ENCODE measurements around the gene KRTAP12-4. TPM values are rescaled to one million over a fixed set of nuclear protein-coding genes. Genes with fewer than 3 reads are reported as not detected.
"Not testable (repeated sequence)": the region's sequence is repeated elsewhere in the genome, so short reads cannot be mapped to it uniquely, and the experiment has no call there.

The KRTAP12-4 gene
- total RNA-seq, 2 experiments from 2014 or later = not detected

DNA sequence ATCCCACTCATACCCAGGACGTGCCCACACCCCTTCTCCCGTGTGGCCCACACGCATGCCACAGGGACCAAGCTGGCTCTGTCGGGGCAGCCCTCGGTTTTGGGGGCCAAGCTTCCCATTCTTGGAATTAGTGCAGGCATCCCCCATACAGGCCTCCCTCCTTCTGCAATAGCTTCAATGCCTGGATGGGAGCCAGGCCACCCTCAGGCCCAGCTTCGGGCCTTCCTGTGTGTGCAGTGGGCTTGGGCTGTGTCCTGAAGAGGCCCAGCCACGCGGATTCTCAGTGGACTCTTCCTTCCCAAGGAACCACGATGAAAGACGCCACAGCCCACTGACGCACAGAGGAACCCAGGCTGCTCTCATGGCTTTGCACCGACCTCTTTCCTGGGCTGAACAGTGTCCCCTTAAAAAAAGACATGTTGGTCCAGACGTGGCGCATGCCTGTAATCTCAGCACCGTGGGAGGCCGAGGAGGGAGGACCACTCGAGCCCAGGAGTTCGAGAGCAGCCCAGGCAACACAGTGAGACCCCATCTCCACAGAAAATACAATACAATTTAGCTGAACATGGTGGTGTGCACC is 4.8 kb downstream of the KRTAP12-4 start:
- POLR2A ChIA-PET = no interaction called here
- H3K9me3 Mint-ChIP-seq (ENCODE audit: insufficient read depth) = peaks cover 19% of the 10 kb centered on the region
- ATAC-seq = no peak
- peak; percentile 14 for DNase-seq
- H3K27me3 Mint-ChIP-seq (ENCODE audit: low read depth) = no peaks in the 10 kb centered on the region
- H3K4me1 Mint-ChIP-seq (ENCODE audit: low read depth) = peaks cover 16% of the 10 kb centered on the region
- peaks cover 19% of the 10 kb centered on the region for H3K36me3 Mint-ChIP-seq (ENCODE audit: low read depth)
- no peak overlapping the region for H3K4me3 Mint-ChIP-seq
- H3K27ac Mint-ChIP-seq = no peak overlapping the region
- CTCF ChIA-PET = no interaction called here

DNA sequence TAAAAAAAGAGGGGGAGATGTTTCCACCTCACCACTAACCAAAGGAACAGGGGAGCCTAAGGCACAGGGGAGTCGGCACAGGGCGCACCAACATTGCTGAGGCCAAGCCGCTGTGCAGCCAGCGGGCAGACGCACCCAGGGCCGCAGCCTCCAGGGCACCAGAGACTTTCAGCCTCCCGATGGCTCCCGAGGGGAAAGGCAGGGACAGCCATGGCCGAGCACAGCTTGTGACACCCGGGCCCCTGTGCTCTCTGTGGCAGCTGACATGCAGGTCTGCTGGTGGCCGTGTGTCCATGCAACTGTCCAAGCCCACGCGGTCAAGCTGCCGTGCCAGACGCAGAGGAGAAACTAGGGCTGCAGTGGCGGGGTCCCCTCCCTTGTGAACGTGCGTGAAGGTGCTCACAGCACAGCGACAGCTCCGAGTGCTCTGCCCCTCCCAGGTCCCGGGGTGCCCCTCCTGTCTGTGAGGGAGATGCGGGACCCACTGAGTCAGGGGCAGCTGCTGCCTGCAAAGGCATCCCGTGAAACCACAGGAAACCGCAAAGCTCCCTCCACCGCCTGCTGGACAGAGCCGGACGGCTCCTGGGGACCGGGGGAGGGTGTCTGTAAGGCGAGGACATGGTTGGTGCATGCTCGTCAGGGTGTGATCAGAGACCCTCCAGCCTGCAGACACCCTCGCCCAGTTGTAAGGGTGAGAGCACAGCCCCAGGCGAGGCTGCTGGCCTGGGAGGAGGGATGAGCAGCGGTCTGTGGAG is 5.7 kb downstream of the KRTAP12-4 start:
- Mint-ChIP-seq H3K27ac (no peak overlapping the region), H3K9me3 (ENCODE audit: insufficient read depth) (peaks cover 22% of the 10 kb centered on the region), H3K36me3 (ENCODE audit: low read depth) (peaks cover 16% of the 10 kb centered on the region), H3K4me1 (ENCODE audit: low read depth) (peaks cover 8% of the 10 kb centered on the region), H3K27me3 (ENCODE audit: low read depth) (no peaks in the 10 kb centered on the region), H3K4me3 (no peak overlapping the region)
- CTCF ChIA-PET = no interaction called here
- POLR2A ChIA-PET = no interaction called here
- peak; percentile 16 for DNase-seq
- no peak for ATAC-seq

GRCh38 chr21:44647222-44647552 is 7.3 kb downstream of the KRTAP12-4 start:
- ChIA-PET POLR2A (no interaction called here), CTCF (interaction anchor here (1.1 kb wide), 1 partner anchor 11 kb away, joined by 3 read pairs; no protein-coding TSS in a partner anchor)
- Mint-ChIP-seq H3K27me3 (ENCODE audit: low read depth) (no peaks in the 10 kb centered on the region), H3K27ac (peak overlapping the region; percentile 60), H3K4me3 (no peak overlapping the region), H3K9me3 (ENCODE audit: insufficient read depth) (peaks cover 26% of the 10 kb centered on the region), H3K36me3 (ENCODE audit: low read depth) (peaks cover 10% of the 10 kb centered on the region), H3K4me1 (ENCODE audit: low read depth) (peaks cover 4% of the 10 kb centered on the region)
- ATAC-seq (no peak), DNase-seq (peak; percentile 16)

DNA sequence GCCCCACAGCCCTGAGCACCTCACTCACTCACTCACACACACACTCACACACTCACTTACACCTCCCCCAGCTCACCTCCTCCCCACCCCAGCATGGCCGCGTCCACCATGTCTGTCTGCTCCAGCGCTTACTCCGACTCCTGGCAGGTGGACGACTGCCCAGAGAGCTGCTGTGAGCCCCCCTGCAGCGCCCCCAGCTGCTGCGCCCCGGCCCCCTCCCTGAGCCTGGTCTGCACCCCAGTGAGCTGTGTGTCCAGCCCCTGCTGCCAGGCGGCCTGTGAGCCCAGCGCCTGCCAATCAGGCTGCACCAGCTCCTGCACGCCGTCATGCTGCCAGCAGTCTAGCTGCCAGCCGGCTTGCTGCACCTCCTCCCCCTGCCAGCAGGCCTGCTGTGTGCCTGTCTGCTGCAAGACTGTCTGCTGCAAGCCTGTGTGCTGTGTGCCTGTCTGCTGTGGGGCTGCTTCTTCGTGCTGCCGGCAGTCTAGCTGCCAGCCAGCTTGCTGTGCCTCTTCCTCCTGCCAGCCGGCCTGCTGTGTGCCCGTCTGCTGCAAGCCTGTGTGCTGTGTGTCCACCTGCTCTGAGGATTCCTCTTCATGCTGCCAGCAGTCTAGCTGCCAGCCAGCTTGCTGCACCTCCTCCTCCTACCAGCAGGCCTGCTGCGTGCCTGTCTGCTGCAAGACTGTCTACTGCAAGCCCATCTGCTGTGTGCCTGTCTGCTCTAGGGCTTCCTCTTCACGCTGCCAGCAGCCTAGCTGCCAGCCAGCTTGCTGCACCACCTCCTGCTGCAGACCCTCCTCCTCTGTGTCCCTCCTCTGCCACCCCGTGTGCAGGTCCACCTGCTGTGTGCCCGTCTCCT is 7.9 kb downstream of the KRTAP12-4 start, which contains the start of gene KRTAP10-11:
KRTAP10-11 (plus strand) TSS at position 49 of the 856 bp plus-strand sequence; CDS start at position 94, 45 bp downstream.
- ATAC-seq; H3K27me3 Mint-ChIP-seq (ENCODE audit: low read depth); H3K4me1 Mint-ChIP-seq (ENCODE audit: low read depth); DNase-seq; H3K4me3 Mint-ChIP-seq: not testable (repeated sequence)
- peaks cover 32% of the 10 kb centered on the region for H3K9me3 Mint-ChIP-seq (ENCODE audit: insufficient read depth)
- ChIA-PET POLR2A (interaction anchor here (1.2 kb wide), 1 partner anchor 9 kb away, joined by 3 read pairs; no protein-coding TSS in a partner anchor), CTCF (interaction anchor here (1.1 kb wide), 1 partner anchor 12 kb away, joined by 3 read pairs; no protein-coding TSS in a partner anchor)
- peaks cover 10% of the 10 kb centered on the region for H3K36me3 Mint-ChIP-seq (ENCODE audit: low read depth)
- H3K27ac Mint-ChIP-seq = peak within 1 kb of the TSS; percentile 60

DNA sequence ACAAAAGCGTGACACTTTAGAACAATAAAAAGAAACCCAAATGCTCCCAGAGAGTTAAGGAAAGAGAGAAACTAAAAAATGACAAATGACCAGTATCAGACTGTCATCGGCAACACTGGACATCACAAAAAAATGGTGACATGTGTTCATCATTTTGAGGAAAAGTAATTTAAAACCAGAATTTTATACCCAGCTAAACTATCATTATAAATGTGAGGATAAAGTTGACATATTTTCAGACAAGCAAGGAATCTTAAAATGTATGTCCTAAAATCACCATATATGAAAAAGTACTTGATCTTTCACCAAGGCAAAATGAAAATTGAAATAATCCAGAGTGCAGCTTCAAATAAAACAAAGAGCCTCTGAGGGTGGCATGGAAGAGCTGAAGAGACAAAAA is 9.6 kb downstream of the KRTAP12-4 start:
- Mint-ChIP-seq H3K4me1 (ENCODE audit: low read depth) (no peaks in the 10 kb centered on the region), H3K4me3 (no peak overlapping the region), H3K27me3 (ENCODE audit: low read depth) (peaks cover 5% of the 10 kb centered on the region), H3K36me3 (ENCODE audit: low read depth) (peaks cover 10% of the 10 kb centered on the region), H3K9me3 (ENCODE audit: insufficient read depth) (peaks cover 48% of the 10 kb centered on the region), H3K27ac (no peak overlapping the region)
- ChIA-PET CTCF (interaction anchor here (1.4 kb wide), 1 partner anchor 10 kb away, joined by 4 read pairs; the partner anchor contains the start of gene KRTAP12-4), POLR2A (no interaction called here)
- ATAC-seq = no peak
- no peak for DNase-seq

DNA sequence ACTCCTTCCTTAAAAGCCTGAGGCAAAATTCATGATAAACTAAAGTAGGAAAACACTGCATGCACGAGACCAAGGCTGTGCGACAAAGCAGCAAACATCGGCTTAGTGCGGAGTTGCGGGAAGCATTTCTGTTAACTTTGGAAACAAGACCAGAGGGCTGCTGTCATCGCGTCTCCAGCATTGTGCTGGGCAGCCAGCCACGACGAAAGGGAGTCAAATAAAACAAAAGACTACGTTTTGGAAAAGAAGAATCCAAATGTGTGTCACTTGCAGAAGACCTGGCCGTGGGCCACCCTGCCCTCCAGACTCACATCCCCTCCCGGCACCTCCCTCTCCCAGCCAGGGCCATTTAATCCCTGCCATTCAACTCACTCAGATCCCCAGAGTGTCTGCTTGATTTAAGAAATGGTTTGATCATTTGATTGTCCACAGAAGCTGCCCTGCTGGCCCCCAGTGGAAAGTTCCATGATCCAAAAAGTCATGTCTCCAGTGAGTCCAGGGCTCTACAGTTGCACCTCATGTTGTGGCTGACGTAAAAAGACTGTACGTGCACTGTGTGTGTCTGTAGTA is 10.6 kb downstream of the KRTAP12-4 start:
- Mint-ChIP-seq H3K27me3 (ENCODE audit: low read depth) (peaks cover 5% of the 10 kb centered on the region), H3K9me3 (ENCODE audit: insufficient read depth) (peaks cover 50% of the 10 kb centered on the region), H3K27ac (no peak overlapping the region), H3K36me3 (ENCODE audit: low read depth) (peaks cover 10% of the 10 kb centered on the region), H3K4me3 (no peak overlapping the region), H3K4me1 (ENCODE audit: low read depth) (no peaks in the 10 kb centered on the region)
- POLR2A ChIA-PET = no interaction called here
- DNase-seq (peak; percentile 13), ATAC-seq (no peak)
- CTCF ChIA-PET = no interaction called here

- ATAC-seq = no peak
- Mint-ChIP-seq H3K27ac (no peak overlapping the region), H3K9me3 (ENCODE audit: insufficient read depth) (peaks cover 50% of the 10 kb centered on the region), H3K27me3 (ENCODE audit: low read depth) (peaks cover 5% of the 10 kb centered on the region), H3K4me1 (ENCODE audit: low read depth) (no peaks in the 10 kb centered on the region), H3K4me3 (no peak overlapping the region), H3K36me3 (ENCODE audit: low read depth) (peaks cover 8% of the 10 kb centered on the region)
- CTCF ChIA-PET = no interaction called here
- peak; percentile 7 for DNase-seq
- POLR2A ChIA-PET = interaction anchor here (0.6 kb wide), 1 partner anchor 10 kb away, joined by 3 read pairs; no protein-coding TSS in a partner anchor
These were observed 13.7 kb downstream of the KRTAP12-4 start for GRCh38 chr21:44640761-44641160.

- ATAC-seq = no peak
- no peaks in the 10 kb centered on the region for H3K4me1 Mint-ChIP-seq (ENCODE audit: low read depth)
- peaks cover 11% of the 10 kb centered on the region for H3K27me3 Mint-ChIP-seq (ENCODE audit: low read depth)
- H3K36me3 Mint-ChIP-seq (ENCODE audit: low read depth) = peaks cover 2% of the 10 kb centered on the region
- no peak for DNase-seq
- no peak overlapping the region for H3K27ac Mint-ChIP-seq
- H3K4me3 Mint-ChIP-seq = no peak overlapping the region
- ChIA-PET CTCF (no interaction called here), POLR2A (interaction anchor here (0.6 kb wide), 1 partner anchor 48 kb away, joined by 3 read pairs; no protein-coding TSS in a partner anchor)
- H3K9me3 Mint-ChIP-seq (ENCODE audit: insufficient read depth) = peaks cover 44% of the 10 kb centered on the region
These were observed 15.2 kb downstream of the KRTAP12-4 start for GRCh38 chr21:44639331-44639655.

- CTCF ChIA-PET; H3K27ac Mint-ChIP-seq; H3K36me3 Mint-ChIP-seq (ENCODE audit: low read depth); H3K4me3 Mint-ChIP-seq; H3K4me1 Mint-ChIP-seq (ENCODE audit: low read depth); ATAC-seq: not testable (repeated sequence)
- POLR2A ChIA-PET = interaction anchor here (0.6 kb wide), 1 partner anchor 48 kb away, joined by 3 read pairs; no protein-coding TSS in a partner anchor
- DNase-seq = peak; percentile 13
- Mint-ChIP-seq H3K9me3 (ENCODE audit: insufficient read depth) (peaks cover 45% of the 10 kb centered on the region), H3K27me3 (ENCODE audit: low read depth) (peaks cover 13% of the 10 kb centered on the region)
These were observed 15.7 kb downstream of the KRTAP12-4 start for GRCh38 chr21:44638506-44639330.

GRCh38 chr21:44637851-44638348 is 16.6 kb downstream of the KRTAP12-4 start:
- H3K27ac Mint-ChIP-seq; H3K36me3 Mint-ChIP-seq (ENCODE audit: low read depth); H3K4me1 Mint-ChIP-seq (ENCODE audit: low read depth); CTCF ChIA-PET; H3K4me3 Mint-ChIP-seq; POLR2A ChIA-PET; ATAC-seq; DNase-seq: not testable (repeated sequence)
- H3K9me3 Mint-ChIP-seq (ENCODE audit: insufficient read depth) = peaks cover 45% of the 10 kb centered on the region
- H3K27me3 Mint-ChIP-seq (ENCODE audit: low read depth) = peaks cover 15% of the 10 kb centered on the region

Data from activated CD8-positive, alpha-beta T cell treated with anti-CD3 and anti-CD28 coated beads, Interleukin-2, amount 10 ng/mL, durations not matched to agents 7 days and 5 days (primary cell).